IPS DF 6.9 (cell line): ENCODE data around the gene DDX50.
"Not testable (repeated sequence)": the region's sequence is repeated elsewhere in the genome, so short reads cannot be mapped to it uniquely, and the experiment has no call there.

Experiments used
- DNase-seq: peaks from one replicate; pipeline ENCODE4 v3.0.0-alpha.2; 2013; ENCODE audit warnings: low read depth, low spot score
- H3K27ac ChIP-seq: one replicate; pipeline ENCODE4 v1.5.1; 2013; ENCODE audit warnings: low read length, control low read depth
- H3K27me3 ChIP-seq: 2 replicates; pipeline ENCODE4 v1.6.1; 2013; ENCODE audit warnings: mild to moderate bottlenecking, low read length; ENCODE audit not compliant: control insufficient read depth, insufficient read depth
- H3K36me3 ChIP-seq: 2 replicates; pipeline ENCODE4 v1.6.1; 2013; ENCODE audit warnings: low read length; ENCODE audit not compliant: control insufficient read depth, insufficient read depth
- H3K4me1 ChIP-seq: 2 replicates; pipeline ENCODE4 v1.6.1; 2013; ENCODE audit warnings: low read length; ENCODE audit not compliant: control insufficient read depth, insufficient read depth
- H3K4me3 ChIP-seq: 2 replicates; pipeline ENCODE4 v1.5.1; 2013; ENCODE audit warnings: mild to moderate bottlenecking, low read length
- H3K9me3 ChIP-seq: 2 replicates; pipeline ENCODE4 v1.6.1; 2013; ENCODE audit warnings: low read length, inconsistent platforms; ENCODE audit not compliant: control insufficient read depth, insufficient read depth
- WGBS: extraction: QIAGEN DNeasy Blood & Tissue Kit; methylation state at CpG from one replicate; pipeline ENCODE4 v1.1.7; 2013; ENCODE audit warnings: mixed read lengths, missing lambda C conversion rate; ENCODE audit not compliant: insufficient read length, insufficient coverage; 5-methylcytosine and 5-hydroxymethylcytosine counted together

DDX50 gene

GRCh38 chr10:68954904-68955303 is 53.8 kb downstream of the DDX50 start:
- no peak for DNase-seq
- H3K36me3 ChIP-seq, result no peaks in the 10 kb centered on the region
- no peaks in the 10 kb centered on the region for H3K27me3 ChIP-seq
- no peak overlapping the region for H3K27ac ChIP-seq
- H3K4me3 ChIP-seq, result peak overlapping the region; percentile 10; the same call in 1 of the 2 replicates
- no peaks in the 10 kb centered on the region for H3K9me3 ChIP-seq
- H3K4me1 ChIP-seq, result no peaks in the 10 kb centered on the region
- no CpG with 5 or more reads among the region's 12 CpGs for WGBS

- DNase-seq, result peak; percentile 1
- Histone ChIP-seq H3K9me3 (no peaks in the 10 kb centered on the region), H3K36me3 (no peaks in the 10 kb centered on the region; the same call in 1 of the 2 replicates), H3K4me1 (no peaks in the 10 kb centered on the region), H3K27ac (no peak overlapping the region), H3K4me3 (peak overlapping the region; percentile 72), H3K27me3 (no peaks in the 10 kb centered on the region)
- no CpG with 5 or more reads among the region's 16 CpGs for WGBS
Observed at GRCh38 chr10:68955355-68955831, 54.3 kb downstream of the DDX50 start.

GRCh38 chr10:68955832-68956532 is 54.9 kb downstream of the DDX50 start, which contains the start of gene DDX21:
TSS of gene DDX21 (plus strand) at chr10:68956170. CDS start at chr10:68956226, 56 bp downstream.
- H3K9me3 ChIP-seq, result no peaks in the 10 kb centered on the region
- H3K27ac ChIP-seq, result no peak within 1 kb of the TSS
- no peaks in the 10 kb centered on the region for H3K4me1 ChIP-seq
- no CpG with 5 or more reads among the region's 53 CpGs for WGBS
- DNase-seq, result peak; percentile 70
- peak within 1 kb of the TSS; percentile 72 for H3K4me3 ChIP-seq
- no peaks in the 10 kb centered on the region; the same call in 1 of the 2 replicates for H3K36me3 ChIP-seq
- no peaks in the 10 kb centered on the region for H3K27me3 ChIP-seq

GRCh38 chr10:68957284-68957615 is 56.1 kb downstream of the DDX50 start:
- peak overlapping the region; percentile 72; the same call in 1 of the 2 replicates for H3K4me3 ChIP-seq
- no peaks in the 10 kb centered on the region for H3K9me3 ChIP-seq
- no peaks in the 10 kb centered on the region; the same call in 1 of the 2 replicates for H3K36me3 ChIP-seq
- H3K27ac ChIP-seq, result no peak overlapping the region
- no peaks in the 10 kb centered on the region for H3K27me3 ChIP-seq
- H3K4me1 ChIP-seq, result no peaks in the 10 kb centered on the region
- no CpG with 5 or more reads among the region's 7 CpGs for WGBS
- DNase-seq, result no peak

- Histone ChIP-seq H3K4me3 (peak overlapping the region; percentile 72; the same call in 1 of the 2 replicates), H3K36me3 (peaks cover under 1% of the 10 kb centered on the region; the same call in 1 of the 2 replicates), H3K27me3 (no peaks in the 10 kb centered on the region), H3K27ac (no peak overlapping the region), H3K9me3 (no peaks in the 10 kb centered on the region), H3K4me1 (no peaks in the 10 kb centered on the region)
- WGBS, result no CpG with 5 or more reads among the region's 3 CpGs
- no peak for DNase-seq
Observed at GRCh38 chr10:68957654-68958053, 56.5 kb downstream of the DDX50 start.

GRCh38 chr10:68959695-68960527 is 58.8 kb downstream of the DDX50 start:
- no peaks in the 10 kb centered on the region for H3K9me3 ChIP-seq
- H3K4me3 ChIP-seq, result no peak overlapping the region
- no peak for DNase-seq
- H3K36me3 ChIP-seq, result peaks cover 16% of the 10 kb centered on the region; the same call in 1 of the 2 replicates
- no CpG with 5 or more reads among the region's 4 CpGs for WGBS
- no peaks in the 10 kb centered on the region for H3K4me1 ChIP-seq
- no peaks in the 10 kb centered on the region for H3K27me3 ChIP-seq
- no peak overlapping the region for H3K27ac ChIP-seq

GRCh38 chr10:68963151-68963550 is 62.0 kb downstream of the DDX50 start:
- Histone ChIP-seq H3K27me3 (no peaks in the 10 kb centered on the region), H3K27ac (no peak overlapping the region), H3K4me3 (no peak overlapping the region), H3K36me3 (peaks cover 25% of the 10 kb centered on the region; the same call in 1 of the 2 replicates), H3K9me3 (no peaks in the 10 kb centered on the region), H3K4me1 (no peaks in the 10 kb centered on the region)
- DNase-seq, result no peak
- WGBS, result no CpG with 5 or more reads among the region's 4 CpGs

- no peak for DNase-seq
Observed at GRCh38 chr10:68973975-68974374, 72.9 kb downstream of the DDX50 start.

GRCh38 chr10:68975936-68976473 is 74.9 kb downstream of the DDX50 start:
- H3K36me3 ChIP-seq, result peaks cover 43% of the 10 kb centered on the region; the same call in 1 of the 2 replicates
- DNase-seq, H3K4me3 ChIP-seq, H3K27ac ChIP-seq, H3K9me3 ChIP-seq, H3K4me1 ChIP-seq, H3K27me3 ChIP-seq: not testable (repeated sequence)
- WGBS, result no CpG with 5 or more reads among the region's 5 CpGs

More at GRCh38 chr10:68973975-68974374, 72.9 kb downstream of the DDX50 start:
- Histone ChIP-seq H3K36me3 (peaks cover 50% of the 10 kb centered on the region; the same call in 1 of the 2 replicates), H3K4me3 (no peak overlapping the region), H3K27ac (no peak overlapping the region), H3K9me3 (no peaks in the 10 kb centered on the region), H3K27me3 (no peaks in the 10 kb centered on the region), H3K4me1 (no peaks in the 10 kb centered on the region)
- WGBS, result no CpG with 5 or more reads among the region's 5 CpGs

GRCh38 chr10:68979738-68980137 is 78.6 kb downstream of the DDX50 start:
- WGBS, result no CpG with 5 or more reads among the region's 6 CpGs
- H3K4me1 ChIP-seq, H3K9me3 ChIP-seq, H3K27ac ChIP-seq, DNase-seq, H3K27me3 ChIP-seq, H3K4me3 ChIP-seq: not testable (repeated sequence)
- H3K36me3 ChIP-seq, result peaks cover 24% of the 10 kb centered on the region; the same call in 1 of the 2 replicates
